ENCODE measurements around the gene RTN4IP1.
A peak's percentile ranks its signal among the peaks of the same experiment; 100 is the strongest.

The RTN4IP1 gene

GRCh38 chr6:106639812-106640211, 10.5 kb upstream of the RTN4IP1 start:
- no peak overlapping the region for H3K27ac ChIP-seq
- no peak for TF ChIP-seq ZFX (IDR thresholded peaks at IDR 0.05; ENCODE audit: borderline replicate concordance)
- TF ChIP-seq, protein P1, sequence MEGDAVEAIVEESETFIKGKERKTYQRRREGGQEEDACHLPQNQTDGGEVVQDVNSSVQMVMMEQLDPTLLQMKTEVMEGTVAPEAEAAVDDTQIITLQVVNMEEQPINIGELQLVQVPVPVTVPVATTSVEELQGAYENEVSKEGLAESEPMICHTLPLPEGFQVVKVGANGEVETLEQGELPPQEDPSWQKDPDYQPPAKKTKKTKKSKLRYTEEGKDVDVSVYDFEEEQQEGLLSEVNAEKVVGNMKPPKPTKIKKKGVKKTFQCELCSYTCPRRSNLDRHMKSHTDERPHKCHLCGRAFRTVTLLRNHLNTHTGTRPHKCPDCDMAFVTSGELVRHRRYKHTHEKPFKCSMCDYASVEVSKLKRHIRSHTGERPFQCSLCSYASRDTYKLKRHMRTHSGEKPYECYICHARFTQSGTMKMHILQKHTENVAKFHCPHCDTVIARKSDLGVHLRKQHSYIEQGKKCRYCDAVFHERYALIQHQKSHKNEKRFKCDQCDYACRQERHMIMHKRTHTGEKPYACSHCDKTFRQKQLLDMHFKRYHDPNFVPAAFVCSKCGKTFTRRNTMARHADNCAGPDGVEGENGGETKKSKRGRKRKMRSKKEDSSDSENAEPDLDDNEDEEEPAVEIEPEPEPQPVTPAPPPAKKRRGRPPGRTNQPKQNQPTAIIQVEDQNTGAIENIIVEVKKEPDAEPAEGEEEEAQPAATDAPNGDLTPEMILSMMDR (IDR thresholded peaks at IDR 0.05), result no peak

DNA sequence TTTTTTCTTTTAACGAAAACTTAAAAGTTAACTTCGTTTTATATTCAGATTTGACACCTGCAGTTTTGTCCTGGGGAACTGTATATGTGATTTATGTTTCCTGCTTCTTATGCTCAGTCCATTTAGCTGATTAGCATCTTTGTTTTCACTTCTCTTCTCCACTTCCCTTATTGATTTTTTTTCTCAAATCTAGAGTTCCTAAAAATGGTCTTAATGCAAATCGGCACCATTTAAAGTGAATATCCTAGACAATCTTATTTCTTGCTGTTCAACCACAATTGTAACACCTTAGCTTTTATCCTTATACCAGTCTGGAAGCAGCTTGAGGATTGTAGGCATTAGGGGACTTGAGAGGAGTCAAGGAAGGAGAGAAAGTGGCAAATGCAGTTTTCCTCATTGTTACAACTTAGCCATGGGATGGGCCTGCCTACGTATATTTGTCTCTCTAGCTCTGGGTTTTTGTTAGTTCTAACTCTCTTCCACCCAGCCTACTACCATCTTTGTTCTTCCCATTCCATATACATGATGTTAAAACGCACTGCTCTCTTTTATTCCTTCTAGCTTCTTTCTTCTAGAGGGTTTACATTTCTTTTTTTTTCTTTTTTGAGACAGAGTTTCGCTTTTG, 8.5 kb upstream of the RTN4IP1 start:
- no peak for TF ChIP-seq ZFX (IDR thresholded peaks at IDR 0.05; ENCODE audit: borderline replicate concordance)
- TF ChIP-seq, protein P1 (IDR thresholded peaks at IDR 0.05), result no peak

DNA sequence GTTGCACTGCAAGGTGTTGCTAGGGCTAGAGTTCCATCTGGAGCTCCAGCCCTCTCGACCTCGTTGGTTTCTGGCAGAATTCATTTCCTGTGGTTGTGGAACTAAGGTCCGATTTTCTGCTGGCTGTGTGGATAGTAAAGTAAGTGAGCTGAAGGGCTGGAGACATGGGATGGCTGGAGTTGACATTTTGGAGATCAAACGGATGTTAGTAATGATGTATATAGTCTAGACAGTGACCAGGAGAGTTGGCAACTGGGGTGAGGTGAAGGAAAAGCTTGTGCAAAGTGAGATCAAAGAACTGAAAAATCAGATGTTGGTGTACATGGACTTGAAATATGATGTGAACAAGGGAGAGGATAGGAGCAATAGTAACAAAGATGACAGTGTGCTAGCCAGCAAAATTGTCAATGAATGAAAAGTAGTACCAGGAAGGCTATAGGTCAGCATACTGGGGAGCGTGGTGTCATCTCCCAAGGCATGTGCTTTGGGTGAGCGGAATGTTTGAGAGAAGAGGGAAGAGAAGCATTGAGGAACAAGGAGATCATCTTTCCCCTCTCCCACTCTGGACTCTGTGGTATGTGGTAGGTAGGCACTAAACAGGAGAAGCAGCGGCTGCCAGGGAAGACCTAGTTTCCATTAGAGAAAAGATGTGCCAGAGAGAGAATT, 7.9 kb upstream of the RTN4IP1 start:
- no peak overlapping the region for H3K27ac ChIP-seq

More for the DNA sequence above, 8.5 kb upstream of the RTN4IP1 start:
- H3K27ac ChIP-seq, result no peak overlapping the region

GRCh38 chr6:106634565-106634964, 5.3 kb upstream of the RTN4IP1 start:
- H3K27ac ChIP-seq, result no peak overlapping the region
- TF ChIP-seq, protein P1 (IDR thresholded peaks at IDR 0.05), result no peak
- no peak for TF ChIP-seq ZFX (IDR thresholded peaks at IDR 0.05; ENCODE audit: borderline replicate concordance)

More for the DNA sequence above, 7.9 kb upstream of the RTN4IP1 start:
- TF ChIP-seq, protein P1 (IDR thresholded peaks at IDR 0.05), result no peak
- no peak for TF ChIP-seq ZFX (IDR thresholded peaks at IDR 0.05; ENCODE audit: borderline replicate concordance)

DNA sequence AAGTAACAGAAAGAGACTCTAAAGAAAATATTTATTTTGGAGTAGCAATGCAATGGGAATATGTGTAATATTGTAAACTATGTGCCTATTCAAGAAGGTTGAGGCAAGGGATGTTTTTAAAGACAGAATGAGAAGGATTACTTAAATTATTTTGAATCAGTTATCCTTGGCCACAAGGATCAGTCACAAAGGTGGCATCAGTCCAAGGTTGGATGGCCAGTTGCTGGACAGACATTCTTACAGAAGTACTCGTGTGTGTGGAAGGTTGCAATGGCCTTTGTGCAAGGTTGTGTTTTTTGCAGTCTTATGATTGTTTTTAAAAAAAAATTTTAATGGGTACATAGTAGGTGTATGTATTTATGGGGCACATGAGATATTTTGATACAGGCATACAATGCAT, 2.0 kb upstream of the RTN4IP1 start:
- H3K27ac ChIP-seq, result no peak overlapping the region
- TF ChIP-seq, protein P1 (IDR thresholded peaks at IDR 0.05), result no peak
- no peak for TF ChIP-seq ZFX (IDR thresholded peaks at IDR 0.05; ENCODE audit: borderline replicate concordance)

DNA sequence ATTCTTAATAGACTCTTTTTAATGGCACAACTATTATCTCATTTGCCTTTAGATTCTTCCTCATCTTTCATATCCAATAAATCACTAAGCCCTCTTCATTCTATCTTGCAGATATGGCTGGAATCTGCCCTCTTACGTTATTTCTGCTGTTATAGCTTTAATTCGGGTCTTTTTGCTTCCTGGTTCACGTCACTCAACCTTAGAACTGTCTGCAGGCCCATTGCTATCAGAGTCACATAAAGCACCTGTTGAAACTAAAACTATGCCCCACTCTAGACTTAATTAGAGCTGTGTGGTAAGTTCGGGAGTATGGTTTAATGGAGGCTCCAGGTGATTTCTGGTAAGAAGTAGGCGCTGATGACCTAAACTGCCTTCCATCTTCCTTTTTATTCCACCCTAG, 1.1 kb upstream of the RTN4IP1 start:
- H3K27ac ChIP-seq, result peak overlapping the region; percentile 74
- TF ChIP-seq ZFX (IDR thresholded peaks at IDR 0.05; ENCODE audit: borderline replicate concordance), result no peak
- TF ChIP-seq, protein P1 (IDR thresholded peaks at IDR 0.05), result no peak

DNA sequence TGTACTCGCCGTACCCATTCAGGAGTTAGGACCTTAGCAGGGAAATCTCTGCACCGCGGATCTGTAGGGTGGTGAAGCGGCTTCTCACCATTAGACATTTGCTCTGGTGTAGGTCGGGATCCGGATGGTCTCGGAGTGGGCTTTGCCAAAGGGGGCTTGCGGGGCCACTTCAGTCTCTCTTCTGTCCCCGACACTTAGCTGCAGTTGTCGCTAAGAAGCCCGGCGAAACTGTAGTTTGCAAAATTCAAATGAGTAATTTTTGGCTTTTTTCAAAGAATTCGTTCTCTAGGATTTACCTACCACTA, 513 bp upstream of the RTN4IP1 start:
- peak overlapping the region; percentile 74 for H3K27ac ChIP-seq
- no peak for TF ChIP-seq ZFX (IDR thresholded peaks at IDR 0.05; ENCODE audit: borderline replicate concordance)
- TF ChIP-seq, protein P1 (IDR thresholded peaks at IDR 0.05), result no peak

Measured in 22Rv1 (cell line).